ENCODE results near the gene CAMSAP1.

The CAMSAP1 gene

DNA sequence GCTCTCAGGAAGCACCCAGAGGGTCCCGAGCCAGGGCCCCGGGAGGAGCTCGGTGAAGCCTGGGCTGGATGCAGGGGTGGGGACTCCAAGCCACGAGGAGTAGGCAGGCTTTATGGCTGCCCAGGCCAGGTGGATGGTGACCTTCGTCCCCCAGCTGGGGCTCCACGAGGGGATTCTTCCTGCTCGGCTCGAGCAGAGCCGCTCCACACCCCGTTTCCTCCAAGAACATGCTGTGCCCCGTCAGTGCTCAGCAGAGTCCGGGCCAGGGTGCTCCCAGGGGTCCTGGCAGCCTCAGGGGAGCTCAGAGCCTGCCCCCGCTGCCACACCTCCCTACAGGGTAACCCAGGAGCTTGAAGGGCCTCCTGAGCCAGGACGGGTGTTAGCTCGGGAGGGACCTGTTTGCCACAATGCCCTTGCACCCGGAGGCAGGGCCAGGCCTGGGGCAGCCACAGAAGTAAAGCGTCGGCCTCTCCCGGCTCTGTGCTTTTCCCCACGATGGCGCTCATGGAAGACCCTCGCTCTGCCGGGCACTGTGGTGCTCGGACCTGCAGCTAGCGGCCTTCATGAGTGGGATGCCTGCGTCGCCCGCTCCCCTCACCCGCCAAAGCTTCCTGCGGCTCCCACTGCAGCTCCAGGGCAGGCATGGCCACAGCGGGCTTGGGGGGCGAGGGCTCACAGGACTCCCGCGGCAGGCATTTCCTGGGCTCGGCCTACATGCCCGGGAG lies 118.6 kb downstream of the CAMSAP1 start:
- DNase-seq: no peak

DNA sequence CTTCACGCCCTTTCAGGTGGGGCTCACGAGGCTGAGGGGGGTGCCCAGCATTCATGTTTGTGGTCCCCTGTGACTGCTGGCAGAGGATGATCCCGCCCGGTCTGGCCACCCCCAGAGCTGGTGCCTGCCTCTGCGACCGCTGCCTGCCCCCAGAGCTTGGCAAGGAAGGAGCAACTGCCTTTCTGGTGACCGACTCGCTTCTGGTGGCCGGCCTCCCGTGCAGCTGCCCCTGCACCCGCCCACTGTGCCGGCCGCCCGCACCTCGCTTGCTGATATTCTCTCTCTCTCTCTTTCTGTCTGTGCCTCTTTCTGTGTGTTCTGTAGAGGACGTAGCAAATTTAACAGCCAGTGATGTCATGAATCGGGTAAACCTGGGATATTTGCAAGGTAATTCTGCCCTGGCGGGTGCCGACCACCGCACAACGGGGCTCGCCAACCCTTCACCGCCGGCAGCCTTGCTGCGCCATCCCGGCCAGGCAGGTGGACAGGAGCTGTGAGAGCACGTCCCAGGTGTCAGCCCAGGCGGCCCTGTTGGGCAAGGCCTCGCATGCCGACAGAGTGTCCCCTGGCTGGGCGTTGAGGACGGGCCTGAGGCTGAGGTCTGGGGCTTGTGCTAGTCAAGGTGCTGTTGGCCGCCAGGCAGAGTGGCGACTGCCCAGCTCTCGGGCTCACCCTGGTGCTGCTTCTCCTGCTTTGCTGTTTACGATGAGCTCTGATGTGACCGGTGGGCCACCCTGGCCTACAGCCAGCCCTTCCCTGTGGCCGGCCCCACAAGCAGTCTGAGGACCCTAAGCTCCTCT lies 119.4 kb downstream of the CAMSAP1 start:
- no peak for DNase-seq

DNA sequence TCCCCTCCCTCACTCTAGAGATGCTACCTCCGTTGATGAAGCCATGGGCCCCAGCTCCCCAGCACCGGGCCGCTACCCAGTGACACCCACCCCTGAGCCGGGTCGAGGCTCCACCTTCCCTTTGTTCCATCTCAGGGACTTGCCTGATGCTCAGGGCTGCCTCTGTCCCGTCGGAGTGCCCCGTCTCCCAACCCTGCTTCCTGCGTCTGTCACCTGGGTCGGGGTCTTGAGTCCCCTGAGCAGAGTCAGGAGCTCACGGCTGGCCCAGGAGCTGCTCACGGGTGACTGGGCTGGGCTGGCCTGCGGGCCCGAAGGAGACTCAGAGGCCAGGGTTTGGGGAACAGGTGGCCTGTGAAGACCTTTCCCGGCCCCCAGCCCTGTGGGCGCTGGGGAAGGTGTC lies 120.0 kb downstream of the CAMSAP1 start:
- DNase-seq: no peak

DNA sequence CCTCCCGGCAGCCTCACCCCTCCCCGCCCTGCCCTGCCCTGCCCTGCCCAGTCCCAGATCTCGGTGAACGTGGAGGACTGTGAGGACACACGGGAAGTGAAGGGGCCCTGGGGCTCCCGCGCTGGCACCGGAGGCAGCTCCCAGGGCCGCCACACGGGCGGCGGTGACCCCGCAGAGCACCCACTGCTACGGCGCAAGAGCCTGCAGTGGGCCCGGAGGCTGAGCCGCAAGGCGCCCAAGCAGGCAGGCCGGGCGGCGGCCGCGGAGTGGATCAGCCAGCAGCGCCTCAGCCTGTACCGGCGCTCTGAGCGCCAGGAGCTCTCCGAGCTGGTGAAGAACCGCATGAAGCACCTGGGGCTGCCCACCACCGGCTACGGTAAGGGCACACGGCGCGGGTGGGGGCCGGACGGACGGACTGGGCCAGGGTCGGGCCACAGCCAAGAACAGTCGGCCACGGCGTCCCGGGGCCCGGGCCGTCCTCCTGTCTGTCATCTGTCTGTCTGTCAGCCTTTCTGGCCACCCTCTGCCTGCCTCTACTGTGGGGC lies 121.1 kb downstream of the CAMSAP1 start:
- DNase-seq: no peak

DNA sequence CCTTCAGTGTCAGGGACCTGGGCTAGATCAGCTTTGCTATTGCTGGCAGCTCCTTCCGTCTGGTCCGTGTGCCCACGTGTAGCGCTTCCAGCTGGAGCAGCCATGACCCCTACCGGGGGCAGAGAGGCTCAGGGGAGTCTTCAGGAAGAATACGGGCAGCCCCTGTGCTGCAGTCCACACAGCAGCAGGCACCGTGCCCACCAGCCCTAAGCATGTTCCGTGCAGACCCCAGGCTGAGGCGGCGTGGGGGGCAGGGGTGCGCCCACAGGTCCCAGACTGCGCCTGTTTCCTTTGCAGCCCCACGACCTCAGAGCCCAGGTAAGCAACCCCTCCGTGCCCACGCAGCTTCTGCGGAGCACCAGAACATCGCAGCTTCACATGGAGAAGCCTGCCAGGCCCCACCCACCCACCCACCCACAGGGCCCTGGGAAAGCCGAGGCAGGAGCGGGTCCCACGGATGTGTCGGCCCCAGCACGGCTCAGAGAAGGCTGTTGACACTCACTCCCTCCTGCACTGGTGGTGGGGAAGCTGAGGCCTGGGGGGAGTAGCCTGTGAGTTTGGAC lies 122.3 kb downstream of the CAMSAP1 start:
- no peak for DNase-seq

DNA sequence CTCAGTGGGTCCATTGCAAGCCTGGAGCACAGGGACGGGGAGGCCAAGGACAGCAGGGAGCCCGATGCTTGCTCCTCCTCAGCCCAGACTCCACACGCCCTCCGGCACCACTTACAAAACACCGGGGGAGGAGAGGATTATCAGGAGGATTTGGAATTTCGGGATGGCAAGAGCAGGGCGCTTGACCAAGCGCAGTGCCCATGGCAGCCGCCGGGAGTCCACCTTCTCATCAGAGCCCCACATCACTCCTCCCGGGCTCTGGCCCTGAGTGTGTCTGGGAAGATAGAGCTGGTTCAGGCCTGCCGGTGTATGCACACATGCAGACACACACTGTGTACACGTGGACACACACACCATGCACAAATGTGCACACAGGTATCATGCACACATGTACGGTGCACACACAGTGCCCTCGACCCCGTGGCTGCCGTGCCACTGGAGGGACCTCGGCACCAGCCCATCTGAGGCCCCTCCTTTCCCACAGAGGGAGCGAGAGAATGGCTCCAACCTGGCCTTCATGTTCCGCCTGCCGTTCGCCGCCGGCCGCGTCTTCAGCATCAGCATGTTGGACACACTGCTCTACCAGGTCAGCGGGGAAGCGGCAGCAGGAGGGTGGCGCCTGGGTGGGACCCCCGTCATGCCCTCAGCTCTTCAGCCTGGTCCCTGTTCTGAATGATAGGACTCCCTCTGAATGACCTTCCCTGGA lies 123.7 kb downstream of the CAMSAP1 start:
- DNase-seq: no peak

DNA sequence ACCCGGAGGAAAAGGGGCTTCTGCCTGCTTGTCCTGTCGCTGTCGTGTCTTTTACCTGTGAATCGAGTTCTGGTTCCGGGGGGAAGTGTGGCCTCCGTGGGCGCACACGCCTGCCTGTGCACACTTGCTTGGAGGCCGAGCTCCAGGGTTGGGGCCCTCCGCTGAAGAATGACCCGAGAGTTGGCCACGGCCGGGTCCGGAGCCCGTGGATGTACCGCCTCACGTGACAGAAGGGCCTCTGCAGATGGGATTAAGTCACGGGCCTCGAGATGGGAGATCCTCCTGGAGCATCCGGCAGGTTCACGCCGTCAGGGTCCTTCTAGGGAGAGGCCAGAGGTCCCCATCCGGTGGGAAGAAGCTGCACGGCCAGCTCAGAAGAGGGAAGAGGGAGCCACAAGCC lies 124.4 kb downstream of the CAMSAP1 start:
- DNase-seq: no peak

DNA sequence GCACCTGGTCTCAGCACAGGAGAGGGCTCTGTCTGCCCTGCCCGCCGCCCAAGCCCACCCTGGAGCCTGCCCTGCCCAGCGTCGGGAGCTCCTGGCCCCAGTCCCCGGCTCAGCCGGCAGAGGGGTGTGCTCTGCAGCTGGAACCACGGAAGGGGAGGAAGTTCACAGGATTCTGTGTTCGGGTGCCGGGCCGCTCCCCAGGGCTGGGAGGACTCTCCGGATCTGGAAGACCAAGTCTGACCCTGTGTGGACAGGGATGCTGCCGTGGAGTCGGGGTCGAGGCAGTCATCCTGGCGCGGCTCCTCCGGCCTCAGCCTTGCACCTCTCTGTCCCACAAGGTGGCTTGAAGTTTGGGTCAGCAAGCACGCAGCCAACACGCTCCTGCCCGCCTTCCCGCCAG lies 126.7 kb downstream of the CAMSAP1 start:
- no peak for DNase-seq

DNA sequence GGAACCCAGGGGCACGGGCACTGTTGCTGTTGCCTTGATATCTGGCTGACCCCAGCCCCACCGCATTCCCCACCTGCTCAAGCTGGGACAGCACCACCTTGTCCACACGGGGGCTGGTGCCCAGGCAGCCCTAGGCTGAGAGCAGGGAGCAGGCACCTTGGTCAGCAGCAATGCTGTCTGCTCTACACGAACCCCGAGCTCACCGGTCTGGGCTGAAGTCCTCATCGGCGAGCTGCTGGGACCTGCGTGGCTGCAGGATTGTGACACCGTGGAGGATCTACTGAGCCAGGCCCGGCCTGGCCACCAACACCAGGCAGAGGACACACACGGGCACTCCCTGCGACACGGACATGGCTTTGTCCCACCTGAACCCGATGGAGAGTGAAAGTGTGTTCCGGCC lies 127.3 kb downstream of the CAMSAP1 start:
- DNase-seq: no peak

DNA sequence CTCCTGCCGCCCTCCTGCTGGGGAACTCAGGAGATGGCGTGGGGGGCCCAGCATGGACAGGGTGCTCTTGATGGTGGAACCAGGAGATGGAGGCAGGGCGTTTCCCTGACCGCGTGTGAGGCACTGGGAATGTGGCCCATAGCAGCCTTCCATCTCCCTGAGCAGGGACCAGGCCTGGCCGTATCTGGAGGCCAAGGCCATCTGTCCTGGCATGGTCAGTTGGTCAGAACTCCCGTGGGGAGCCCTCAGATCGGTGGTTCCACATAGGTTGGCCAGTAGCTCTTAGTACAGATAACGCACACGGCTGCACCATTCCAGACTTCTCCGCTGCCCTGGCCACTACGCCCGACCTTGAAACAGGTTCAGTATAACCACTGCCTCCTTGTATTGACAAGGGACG lies 127.8 kb downstream of the CAMSAP1 start:
- no peak for DNase-seq

DNA sequence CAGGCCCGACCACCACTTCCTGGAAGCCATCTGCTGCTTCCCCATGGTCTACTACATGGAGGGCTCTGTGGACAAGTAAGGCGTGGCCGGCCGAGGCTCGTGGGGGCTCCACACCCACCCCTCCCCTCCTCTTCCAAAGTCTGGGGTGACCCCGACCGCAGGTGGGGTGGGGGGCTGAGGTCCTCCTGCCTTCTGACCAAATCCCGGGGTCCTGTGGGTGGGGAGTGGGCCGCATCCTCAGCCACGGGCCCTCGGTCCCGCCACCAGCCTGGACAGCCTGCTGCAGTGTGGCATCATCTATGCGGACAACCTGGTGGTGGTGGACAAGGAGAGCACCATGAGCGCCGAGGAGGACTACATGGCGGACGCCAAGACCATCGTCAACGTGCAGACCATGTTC lies 128.9 kb downstream of the CAMSAP1 start:
- no peak for DNase-seq

DNA sequence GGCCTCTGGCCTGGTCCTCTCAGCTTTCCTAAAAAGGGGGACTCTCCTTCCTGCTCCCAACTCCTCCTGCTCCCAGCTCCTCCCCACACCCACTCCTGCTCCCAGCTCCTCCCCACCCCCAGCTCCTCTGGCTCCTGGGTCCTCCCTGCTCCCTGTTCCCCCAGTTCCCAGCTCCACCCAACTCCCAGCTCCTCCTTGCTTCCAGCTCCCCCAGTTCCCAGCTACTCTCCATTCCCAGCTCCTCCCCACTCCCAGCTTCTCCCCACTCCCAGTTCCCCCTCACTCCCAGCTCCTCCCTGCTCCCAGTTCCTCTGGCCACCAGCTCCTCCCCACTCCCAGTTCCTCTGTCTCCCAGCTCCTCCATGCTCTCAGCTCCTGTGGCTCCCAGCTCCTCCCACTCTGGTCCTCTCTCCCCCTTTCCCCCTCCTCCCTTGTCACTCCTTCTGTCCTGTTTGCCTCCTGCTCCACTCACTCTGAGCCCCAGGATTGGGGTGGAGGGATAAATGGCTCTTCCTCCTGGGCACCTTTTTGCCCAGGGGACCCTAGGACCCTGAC lies 129.6 kb downstream of the CAMSAP1 start:
- DNase-seq: no peak

DNA sequence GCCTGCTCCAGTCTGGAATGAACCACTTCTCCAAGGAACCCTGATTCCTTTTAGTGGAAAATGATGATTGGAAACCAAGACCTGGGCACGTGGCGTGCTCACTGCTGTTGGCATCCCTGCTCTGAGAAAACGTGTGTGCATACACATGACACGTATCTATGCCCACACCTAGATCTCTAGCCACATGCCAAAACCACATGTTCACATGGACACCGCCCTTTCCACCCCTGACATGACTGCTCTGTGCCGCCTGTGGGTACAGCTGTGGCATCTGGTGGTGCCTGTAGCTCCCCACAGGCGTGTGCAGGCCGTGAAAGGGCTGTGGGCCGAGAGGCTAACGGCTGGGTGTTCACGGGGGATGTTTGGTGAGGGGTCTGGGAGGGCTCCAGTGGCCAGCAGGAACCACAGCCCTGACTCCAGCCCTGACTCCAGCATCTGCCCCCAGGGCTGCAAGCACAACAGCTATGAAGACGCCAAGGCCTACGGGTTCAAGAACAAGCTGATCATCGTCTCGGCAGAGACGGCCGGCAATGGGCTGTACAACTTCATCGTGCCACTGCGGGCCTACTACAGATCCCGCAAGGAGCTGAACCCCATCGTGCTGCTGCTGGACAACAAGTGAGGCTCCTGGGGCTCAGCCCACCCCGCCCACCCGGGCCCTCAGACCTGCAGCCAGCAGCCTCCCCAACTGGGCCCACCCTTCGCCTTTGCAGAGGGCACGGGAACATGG lies 130.3 kb downstream of the CAMSAP1 start:
- no peak for DNase-seq

DNA sequence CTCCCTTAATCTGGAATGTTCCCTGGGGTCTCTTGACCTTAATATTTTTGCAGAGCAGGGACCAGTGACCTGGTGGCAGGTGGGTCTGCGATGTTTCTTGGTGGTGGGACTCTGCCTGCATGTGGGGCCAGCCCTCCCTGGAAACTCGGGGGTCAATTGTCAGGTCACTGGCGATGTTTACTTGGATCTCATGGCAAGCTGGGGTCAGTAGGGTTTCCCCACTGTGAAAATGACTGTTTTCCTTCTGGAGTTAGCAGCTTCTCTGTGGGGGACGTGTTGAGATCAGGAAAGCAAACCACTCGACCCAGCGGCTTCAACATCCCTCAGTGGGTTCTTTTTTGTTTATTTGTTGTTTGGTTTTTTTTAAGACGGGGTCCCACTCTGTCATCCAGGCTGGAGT lies 131.4 kb downstream of the CAMSAP1 start:
- DNase-seq: no peak

DNA sequence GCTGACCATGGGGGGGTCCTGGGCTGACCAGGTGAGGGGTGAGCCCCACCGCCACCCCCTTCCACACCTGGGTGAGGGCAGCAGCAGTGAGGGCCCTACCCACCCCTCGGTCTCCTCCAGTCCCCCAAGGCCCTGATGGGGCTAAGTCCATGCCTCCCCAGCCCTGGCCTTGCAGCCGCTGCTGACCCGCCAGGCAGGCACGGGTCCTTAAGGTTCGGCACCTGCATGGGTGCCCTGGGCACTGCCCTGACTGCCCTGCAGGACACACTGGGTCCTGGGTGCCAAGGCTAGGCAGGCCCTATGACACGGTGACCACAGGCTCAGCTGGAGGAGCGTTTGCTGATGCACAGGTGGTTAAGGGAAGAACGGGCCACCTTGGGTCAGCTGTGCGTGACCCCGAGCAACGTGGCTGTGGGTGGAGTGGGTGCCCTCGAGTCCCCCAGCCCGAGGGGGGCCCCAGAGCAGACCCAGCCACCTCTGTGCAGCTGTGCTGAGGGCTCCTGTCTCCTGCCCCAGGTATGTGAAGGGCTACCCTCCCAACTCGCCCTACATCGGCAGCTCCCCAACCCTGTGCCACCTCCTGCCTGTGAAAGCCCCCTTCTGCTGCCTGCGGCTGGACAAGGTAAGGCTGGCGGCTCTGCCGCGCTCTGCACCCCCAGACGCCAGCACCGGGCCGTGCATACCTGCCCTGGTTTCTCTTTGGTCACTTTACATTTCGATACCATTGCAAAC lies 132.4 kb downstream of the CAMSAP1 start:
- no peak for DNase-seq

DNA sequence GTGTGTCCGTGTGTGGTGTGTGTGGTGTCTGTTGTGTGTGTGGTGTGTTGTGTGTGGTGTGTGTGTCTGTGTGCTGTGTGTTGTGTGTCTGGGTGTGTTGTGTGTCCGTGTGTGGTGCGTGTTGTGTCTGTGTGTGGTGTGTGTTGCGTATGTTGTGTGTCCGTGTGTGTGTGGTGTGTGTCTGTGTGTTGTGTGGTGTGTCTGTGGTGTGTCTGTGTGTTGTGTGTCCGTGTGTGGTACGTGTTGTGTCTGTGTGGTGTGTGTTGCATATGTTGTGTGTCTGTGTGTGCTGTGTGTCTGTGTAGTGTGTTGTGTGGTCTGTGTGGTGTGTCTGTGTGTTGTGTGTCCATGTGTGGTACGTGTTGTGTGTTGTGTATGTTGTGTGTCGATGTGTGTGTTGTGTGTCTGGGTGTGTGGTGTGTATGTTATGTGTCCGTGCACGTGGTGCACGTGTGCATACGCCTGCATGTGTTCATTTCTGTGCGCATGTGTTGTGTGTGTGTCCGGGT lies 133.1 kb downstream of the CAMSAP1 start:
- no peak for DNase-seq

DNA sequence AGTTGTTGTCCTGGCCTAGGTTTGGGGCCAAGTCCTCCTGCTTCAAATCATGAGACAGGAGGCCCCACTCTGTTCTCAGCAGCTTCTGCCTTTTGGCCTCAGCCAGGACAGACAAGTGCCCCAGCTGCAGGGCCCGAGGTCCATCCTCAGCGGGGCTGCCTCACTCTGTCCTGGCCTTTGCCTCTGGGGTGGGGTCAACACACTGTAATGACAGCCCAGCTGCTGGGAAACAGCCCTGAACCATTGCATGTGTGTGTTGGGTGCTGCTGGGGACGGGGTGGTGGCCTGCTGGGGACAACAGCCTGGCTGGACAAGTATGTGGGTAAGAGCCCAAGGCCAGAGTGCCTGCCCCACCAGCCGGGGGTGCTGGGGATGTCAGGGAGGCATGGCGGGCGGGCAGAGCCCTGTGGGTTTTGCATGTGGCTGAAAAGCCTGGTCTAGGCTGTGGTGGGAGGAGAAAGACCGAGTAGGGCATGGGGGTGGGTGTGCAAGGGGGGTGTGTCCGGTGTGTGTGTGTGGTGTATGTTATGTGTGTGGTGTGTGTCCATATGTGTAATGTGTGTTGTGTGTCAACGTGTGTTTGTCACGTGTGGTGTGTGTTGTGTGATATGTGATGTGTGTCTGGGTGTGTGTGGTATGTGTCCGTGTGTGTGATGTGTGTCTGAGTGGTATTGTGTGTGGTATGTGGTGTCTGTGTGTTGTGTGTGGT lies 133.7 kb downstream of the CAMSAP1 start:
- DNase-seq: no peak

DNA sequence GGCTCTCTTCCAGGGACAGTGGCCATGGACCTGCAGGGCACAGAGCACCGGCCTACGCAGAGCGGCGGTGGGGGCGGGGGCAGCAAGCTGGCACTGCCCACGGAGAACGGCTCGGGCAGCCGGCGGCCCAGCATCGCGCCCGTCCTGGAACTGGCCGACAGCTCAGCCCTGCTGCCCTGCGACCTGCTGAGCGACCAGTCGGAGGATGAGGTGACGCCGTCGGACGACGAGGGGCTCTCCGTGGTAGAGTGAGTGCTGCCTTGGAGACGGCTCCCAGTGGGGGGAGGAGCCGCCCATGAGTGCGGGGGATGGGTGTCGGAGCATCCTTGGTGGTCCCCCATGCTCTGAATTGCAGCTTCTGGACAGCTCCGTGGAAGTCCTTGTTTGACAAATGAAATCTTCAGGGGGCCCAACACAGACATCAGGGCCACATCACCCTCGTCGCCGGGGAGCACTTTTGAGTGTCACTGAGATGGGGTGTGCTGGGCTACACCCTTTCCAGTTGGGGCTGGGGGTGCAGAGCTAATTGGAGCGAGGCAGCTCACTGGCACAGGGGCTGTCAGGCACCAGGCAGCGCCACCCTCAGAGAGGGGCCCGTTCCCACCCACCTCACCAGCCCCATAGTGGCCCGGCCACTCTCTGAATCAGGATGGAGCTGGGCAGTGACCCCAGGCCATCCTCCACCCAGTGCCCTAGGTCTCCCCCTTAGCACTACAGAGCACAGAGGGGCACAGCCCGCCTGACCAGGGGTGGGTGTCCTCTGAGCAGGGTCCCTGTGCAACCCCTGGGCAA lies 134.4 kb downstream of the CAMSAP1 start:
- DNase-seq: no peak

DNA sequence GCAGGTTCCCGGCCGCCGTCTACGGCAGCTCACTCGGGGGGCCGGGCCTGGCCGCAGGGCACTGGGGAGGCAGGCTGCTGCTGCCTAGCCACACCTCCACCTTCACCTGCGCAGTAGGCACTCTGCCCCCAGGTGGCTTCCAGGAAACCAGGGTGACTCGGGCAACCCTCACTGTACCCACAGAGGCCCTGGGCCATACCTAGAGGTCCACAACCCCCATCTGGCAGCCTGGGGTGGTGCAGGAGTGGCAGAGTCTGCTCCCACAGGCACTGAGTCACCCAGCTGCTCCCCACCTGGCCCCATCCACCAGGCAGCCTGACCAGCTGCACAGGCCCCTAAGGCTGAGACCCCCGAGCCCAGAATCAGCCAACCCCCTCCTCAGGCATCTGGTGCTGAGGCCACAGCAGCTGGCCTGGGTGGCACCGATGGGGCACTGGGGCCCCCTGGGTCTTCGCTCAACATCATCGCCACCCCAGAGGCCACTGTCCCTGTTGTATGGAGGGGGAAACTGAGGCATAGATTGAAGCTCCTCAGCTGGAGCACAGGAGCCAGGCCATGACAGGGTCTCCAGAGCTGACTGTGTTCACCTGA lies 135.2 kb downstream of the CAMSAP1 start:
- DNase-seq: no peak

All from femur (tissue), 1 donor.